NOMO-1 treated with DMSO at 0.1 percent for 48 hours (cell line): ENCODE results near the gene CALD1.

Experiments
- DNase-seq: peaks from one replicate; lab custom pipeline; 2025; ENCODE audit not compliant: unreplicated experiment; lab: John Stamatoyannopoulos, UW

The CALD1 gene

DNA sequence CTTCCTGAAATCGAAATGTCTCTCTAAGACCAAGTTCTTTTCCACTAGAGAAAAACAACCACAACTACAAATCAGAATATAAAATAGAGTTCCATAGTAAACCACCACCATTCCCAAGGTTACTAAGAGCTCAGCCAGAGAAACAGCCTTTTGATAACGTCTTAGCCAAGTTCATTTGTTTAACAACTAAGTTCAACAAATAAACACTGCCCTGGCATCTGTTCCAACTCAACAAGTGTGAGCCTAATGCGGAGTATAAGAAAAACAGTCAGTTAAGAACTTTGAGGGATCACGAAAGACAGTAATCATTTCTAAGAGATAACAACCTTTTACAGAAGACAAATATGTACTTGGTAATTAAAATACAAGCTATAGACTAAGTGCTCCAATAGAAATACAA lies 77.3 kb downstream of the CALD1 start:
- DNase-seq = no peak

DNA sequence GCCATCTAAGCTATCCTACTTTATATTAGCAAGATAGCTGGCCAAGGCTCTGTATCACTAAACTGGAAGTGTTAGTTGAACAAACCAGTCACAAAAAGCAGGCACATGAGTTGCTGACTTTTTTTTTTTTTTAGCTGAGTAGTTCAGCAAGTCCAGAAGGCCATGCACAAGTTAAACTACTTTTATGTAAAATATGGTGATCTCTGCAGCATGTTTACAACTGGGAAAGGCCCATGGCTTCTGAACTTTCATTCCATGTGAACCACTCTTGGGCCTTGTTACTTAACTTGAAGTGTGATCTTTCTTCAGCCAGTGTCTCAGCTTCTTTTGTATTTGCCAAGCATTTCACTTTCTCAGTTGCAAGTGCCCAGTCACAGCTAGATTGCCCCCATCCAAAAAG lies 78.5 kb downstream of the CALD1 start:
- DNase-seq = no peak

DNA sequence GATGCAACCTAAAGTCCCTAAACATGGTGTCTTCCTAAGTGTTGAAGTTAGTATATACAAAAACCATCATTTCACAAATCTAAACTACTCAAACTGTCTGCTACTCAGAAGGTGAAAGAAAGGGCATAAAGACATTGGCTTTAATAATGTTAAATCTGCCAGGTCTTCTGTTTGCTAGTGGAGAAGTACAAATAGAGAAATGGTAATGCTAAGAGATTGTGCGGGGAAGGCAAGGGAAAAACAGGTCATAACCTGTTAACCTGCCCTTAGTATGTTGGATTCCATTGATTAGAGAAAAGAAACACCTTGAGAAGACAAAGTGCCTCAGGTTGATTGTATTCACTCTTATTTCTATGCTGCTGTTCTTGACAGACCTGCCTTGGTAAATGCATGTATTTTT lies 80.3 kb downstream of the CALD1 start:
- no peak for DNase-seq

- no peak for DNase-seq
Observed at GRCh38 chr7:134865001-134865845, 85.8 kb downstream of the CALD1 start.

DNA sequence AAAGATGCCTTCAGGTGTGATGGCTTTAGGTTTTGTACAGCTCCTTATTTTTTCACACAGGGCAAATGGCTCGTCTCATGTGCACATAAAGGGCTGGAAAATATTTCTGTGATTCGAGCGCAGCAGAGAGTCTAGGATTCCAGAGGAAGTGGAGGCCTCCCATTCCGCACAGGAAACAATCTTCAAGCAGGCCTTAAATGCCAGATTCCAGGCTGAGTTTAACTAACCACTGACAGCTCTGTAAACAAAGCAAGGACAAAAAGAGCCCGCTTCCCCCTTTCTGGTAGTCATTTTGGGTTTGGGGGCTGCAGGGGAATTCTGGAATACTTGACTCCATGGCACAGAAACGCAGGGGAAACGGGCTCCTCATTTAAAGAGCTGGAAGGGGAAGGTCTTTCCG lies 87.2 kb downstream of the CALD1 start:
- no peak for DNase-seq

DNA sequence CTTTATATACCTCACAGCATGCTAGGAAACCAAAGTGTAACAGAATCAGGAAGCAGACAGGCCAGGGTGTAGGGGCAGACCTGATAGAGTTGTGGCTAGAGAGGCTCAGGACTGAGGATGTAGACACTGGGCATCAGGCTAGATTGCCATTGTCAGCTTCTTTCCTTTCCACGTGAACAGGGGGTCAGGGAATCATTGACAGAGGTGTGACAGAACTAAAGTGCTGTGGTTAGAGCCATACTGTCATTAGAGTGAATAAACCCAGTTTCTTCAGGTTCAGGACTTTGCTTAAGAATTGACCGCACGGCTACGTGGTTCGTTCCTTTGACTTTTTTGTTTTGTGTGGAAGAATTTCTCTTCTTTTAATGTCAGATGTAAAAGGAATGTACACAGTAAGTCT lies 90.7 kb downstream of the CALD1 start:
- DNase-seq = no peak

DNA sequence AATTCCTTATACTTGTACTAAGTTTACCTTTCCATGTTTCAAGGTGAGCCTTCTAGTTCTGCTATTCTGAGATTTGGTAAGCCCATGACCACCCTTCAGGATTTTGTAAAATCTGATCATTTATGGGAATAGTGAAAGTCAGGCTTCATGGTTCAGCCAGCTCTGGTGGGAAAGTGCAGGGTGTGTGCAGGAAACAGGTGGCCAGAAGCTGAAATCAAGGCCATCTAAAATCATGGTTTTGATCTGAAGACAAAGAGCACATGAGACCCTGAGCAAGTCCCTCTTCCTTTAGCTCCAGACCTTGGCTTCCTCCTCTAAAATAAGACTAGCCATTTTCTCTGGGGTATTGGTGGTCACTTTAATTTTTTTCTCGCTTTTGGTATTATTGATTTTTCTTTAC lies 91.3 kb downstream of the CALD1 start:
- no peak for DNase-seq

DNA sequence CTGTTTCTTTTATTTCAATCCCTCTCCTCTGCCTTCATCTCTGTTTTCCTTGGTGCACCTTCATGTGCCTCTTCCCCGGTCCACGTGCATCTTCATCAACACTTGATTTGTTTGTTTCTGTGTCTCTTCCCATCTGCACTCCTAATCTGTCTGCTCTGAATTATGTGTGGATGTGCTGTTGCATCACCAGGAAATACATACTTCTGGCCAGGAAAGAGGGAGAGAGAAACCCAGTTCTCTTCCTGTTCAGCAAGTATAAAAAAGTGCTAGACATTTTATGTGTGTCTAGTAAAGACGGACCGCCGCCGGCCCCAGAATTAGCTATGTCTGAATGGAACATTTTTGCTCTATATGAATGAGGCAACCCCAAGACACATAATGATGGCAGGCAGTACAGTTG lies 93.8 kb downstream of the CALD1 start:
- no peak for DNase-seq

- no peak for DNase-seq
Observed at GRCh38 chr7:134874407-134874806, 95.0 kb downstream of the CALD1 start.

DNA sequence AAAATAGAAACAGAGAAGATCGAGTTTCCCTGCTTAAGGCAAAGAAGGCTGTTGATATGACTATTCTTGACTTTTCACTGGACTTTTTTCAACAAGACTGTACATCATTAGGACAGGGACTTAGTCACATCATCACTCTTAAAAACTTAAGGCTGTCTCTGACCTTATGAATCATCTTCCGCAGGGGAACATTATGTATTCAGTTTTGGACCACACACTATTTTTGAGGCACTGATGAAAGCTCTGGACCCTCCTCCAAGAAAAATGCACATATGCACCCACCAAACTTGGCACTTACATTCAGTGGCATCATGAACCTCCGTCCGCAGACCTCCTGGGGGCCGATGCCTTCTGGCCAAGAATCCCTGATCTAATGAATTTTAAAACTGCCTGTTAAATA lies 96.4 kb downstream of the CALD1 start:
- no peak for DNase-seq

DNA sequence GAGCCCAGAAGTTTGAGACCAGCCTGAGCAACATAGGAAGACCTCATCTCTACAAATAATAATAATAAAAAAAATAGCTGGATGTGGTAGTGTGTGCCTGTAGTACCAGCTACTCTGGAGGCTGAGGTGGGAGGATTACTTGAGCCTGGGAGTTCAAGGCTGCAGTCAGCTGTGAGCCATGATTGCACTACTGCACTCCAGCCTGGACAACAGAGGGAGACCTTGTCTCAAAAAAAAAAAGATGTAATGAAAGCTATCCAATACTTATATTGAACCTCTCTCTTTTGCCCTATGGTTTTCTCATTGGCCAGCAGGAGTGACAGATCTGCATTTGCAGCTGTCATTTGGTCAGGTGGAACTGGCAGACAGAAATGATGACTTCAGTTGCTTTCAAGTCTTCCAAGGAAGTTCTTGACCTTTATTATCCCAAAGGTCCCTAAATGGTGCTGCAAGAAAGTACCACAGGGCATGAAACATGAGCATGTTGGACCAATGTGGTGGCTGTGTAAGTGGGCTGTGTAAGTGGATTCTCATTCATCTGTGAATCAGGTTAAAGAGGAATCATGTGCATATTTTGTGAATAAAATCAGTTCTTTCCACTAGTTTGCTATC lies 99.4 kb downstream of the CALD1 start:
- no peak for DNase-seq

DNA sequence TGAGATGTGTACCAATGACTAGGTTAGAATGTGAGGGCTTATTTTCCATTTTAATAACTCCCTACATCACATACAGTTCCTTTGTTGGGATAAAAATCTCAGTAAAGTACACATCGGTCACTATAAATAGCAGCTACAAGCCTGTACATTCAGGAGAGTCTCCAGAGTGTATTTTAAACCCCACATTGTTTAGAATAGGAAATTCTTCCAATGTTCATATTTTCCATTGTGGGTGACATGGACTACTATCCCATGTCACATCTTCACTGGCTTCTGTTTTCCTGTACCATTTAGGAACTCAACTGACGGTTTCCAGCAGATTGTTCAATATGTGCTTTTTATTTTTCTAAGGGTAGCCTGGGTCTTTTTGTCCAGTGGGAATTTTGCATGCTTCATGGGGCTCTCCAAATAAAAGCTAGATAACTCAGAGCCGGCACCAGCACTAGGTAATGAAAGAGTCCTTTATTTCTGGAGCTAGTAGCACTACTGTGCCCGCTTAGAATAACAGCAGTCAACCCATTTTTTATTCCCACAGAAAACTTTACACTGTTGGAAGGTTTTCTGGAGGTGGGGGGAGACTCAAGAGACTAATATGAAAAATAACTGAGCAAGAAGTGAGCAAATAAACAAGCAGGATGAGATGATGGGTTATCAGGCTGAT lies 100.5 kb downstream of the CALD1 start:
- DNase-seq = no peak

- no peak for DNase-seq
Observed at GRCh38 chr7:134882481-134882880, 103.0 kb downstream of the CALD1 start.

DNA sequence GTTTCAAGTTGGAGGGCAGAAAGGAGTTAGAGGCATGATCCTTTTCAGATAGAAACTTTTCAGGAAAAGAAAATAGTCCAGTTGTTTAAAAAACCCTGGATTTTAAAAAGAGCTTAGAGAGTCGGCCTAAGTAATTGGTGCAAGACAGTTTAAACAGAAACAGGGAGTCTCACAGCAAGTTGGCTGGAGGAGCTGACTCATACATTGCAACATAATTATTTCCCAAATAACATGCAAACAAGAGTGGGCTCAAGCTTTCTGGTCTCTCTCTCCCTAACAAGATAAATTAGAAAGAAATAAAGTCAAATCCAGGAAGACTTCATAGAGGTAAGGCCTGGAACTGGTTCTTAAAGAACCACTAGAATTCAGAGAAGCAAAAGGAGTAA lies 106.5 kb downstream of the CALD1 start:
- peak; percentile 40 for DNase-seq

DNA sequence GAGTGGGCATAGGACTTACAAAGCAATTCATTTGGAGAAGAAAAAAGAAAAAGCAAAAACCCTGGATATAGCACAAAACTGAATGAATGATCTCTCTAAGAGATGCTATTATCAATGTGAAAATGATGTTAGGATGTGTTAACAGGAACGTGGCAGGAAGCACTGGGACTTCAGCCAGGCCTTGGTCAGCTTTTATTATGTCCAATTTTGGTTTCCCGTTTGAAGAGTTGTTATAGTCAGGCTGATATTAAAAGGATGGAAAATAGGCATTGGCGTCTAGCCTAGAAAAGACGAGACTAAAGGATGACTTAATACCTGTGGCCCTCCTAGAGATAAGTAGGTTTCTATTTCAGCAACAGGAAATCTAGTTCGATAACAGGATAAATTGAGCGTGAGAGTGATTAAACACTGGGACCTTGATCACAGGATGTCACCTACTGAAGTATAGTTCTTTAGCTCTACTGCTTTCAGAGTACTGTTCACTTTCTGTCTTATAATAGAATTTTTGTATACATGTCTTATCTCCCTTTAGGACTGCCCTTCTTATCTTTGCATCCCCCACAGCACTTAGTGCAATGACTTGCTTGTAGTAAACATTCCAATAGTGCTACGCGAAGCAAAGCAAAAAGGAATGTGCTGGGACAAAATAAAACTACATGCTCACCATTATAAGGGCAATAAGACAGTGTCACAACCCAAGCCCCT lies 107.1 kb downstream of the CALD1 start:
- no peak for DNase-seq

DNA sequence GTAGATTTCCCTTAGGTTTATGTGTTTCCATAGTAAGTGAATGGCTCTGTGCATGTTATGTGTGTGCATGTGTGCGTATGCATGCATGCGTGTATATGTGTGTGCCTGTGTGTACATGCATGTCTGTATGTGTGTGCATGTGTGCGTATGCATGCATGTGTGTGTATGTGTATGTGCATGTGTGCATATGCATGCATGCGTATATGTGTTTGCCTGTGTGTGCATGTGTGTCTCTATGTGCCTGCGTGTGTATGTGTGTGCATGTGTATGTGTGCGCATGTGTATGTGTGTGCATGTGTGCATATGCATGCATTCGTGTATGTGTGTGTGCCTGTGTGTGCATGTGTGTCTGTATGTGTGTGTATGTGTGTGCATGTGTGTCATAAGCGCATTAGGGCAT lies 108.1 kb downstream of the CALD1 start:
- no peak for DNase-seq

DNA sequence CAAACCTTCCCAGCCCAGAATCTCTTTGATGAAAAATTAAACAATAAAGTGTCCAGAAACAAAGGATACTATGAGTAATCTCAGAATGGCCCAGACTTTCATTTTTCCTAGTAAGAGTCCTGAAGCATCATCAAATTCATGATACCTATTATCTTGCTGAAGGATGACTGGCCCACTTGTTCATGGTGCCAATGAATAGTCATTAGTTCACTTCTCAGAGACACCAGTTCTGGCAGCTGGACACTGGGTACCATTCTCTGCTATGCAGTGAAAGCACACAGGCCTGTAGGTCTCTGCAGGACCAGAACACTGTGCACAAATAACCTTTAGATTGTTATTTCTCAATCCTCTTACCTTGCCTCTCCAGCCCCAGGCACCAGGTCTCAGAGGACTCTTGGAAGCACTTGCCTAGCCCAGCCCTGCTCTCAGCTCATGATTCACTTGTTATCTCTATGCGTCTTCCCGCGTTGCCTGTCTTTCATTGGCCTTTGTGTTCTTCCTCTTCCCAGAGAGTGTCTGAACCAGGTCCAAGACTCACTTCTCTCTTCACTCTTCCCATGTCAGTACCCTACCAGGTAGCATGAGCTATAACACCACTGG lies 108.8 kb downstream of the CALD1 start:
- no peak for DNase-seq

DNA sequence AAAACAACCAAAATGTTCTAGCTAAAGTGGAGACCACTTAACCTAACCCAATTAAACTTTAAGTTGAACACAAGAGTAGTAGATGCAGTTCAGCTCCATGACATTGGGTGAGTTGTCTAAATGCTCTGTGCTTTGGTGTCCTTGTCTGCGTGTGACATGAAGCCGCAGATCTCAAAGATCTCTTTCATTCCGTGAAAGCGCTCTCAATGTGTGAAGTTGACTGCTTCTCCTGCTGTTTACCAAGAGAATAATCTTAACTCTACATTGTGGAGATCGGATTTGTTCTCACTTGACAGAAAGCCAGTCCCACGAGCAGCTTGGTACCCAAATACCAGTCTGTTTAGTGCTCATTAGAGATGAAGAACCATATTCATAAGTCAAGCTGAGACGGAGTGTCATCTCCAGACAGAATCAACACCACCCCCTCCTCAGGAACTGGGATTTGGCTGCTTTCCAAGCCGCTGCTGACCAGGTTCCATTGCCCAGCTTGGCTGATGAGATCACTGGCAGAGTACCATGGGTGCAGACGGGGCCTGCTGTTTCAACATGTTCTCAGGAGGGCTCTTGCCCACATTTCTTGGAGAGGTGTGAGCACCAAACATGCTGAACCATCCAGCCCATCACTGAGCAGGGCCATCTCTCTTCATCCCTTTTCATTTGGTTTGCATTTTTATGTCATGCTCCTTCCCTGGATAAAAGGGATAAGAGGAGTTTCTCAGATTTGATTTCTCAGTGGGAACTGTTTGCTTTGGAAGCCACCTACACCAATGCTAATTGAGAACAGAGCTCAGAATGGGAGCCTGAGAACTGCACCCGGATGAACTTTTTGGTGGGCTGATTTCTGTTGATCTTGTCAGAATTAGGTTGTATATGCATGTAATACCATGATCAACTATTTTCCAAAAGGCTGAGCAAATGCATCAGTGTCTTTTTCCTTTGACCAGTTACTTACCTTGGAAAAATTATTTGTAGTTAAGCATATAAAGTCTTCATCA lies 111.1 kb downstream of the CALD1 start:
- DNase-seq = no peak

DNA sequence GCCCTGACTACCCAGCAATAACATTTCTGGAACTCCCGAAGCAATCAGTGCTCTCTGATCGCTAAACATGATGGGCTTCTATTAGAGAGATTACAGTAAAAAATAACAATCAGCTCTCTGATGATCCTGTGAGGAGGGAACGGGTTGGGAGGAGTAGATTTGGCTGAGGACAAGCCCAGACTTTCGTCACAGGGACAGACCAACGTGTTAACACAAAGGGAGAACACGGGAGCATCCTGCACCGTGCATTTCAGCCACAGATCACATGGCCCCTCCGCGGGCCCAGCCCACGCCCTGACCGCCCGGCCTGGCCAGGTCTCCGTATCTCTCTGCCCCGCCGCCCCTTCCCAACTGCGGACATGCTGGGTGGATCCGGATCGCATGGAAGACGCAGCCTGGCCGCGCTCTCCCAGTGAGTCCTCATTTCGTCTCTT lies 111.8 kb downstream of the CALD1 start:
- peak; percentile 10 for DNase-seq
